Loucy (cell line): Measurements from ENCODE around the gene DERA.

Experiments used
- H2AFZ ChIP-seq: fragments of 200-600 bp; sonication (generic); 2 replicates; pipeline ENCODE4 v1.6.0; 2016; ENCODE audit warnings: antibody characterized with exemption, mild to moderate bottlenecking, low read length, moderate library complexity
- H3F3A ChIP-seq: fragments of 200-600 bp; 2 replicates; pipeline ENCODE4 v1.6.0; 2016; ENCODE audit warnings: antibody characterized with exemption, low read depth, mild to moderate bottlenecking
- H3K27me3 ChIP-seq: fragments of 200-600 bp; sonication (generic); 2 replicates; pipeline ENCODE4 v1.6.1; 2014; ENCODE audit warnings: low read length, mild to moderate bottlenecking; ENCODE audit not compliant: insufficient read depth, poor library complexity, severe bottlenecking
- H3K36me3 ChIP-seq: fragments of 200-600 bp; sonication (generic); 2 replicates; pipeline ENCODE4 v1.6.1; 2016; ENCODE audit warnings: low read length; ENCODE audit not compliant: insufficient read depth
- H3K4me1 ChIP-seq: fragments of 200-600 bp; sonication (generic); 2 replicates; pipeline ENCODE4 v1.5.1; 2014; ENCODE audit warnings: low read length, mild to moderate bottlenecking; ENCODE audit not compliant: insufficient read depth, poor library complexity, severe bottlenecking
- H3K4me2 ChIP-seq: fragments of 200-600 bp; sonication (generic); 2 replicates; pipeline ENCODE4 v1.6.0; 2014; ENCODE audit warnings: antibody characterized with exemption, low read length, low read depth, mild to moderate bottlenecking; ENCODE audit not compliant: poor library complexity, severe bottlenecking
- H3K4me3 ChIP-seq: fragments of 200-600 bp; sonication (generic); 2 replicates; pipeline ENCODE4 v1.5.1; 2014; ENCODE audit warnings: low read length, mild to moderate bottlenecking, mixed read lengths; ENCODE audit not compliant: poor library complexity, severe bottlenecking
- H3K79me2 ChIP-seq: fragments of 200-600 bp; sonication (generic); 2 replicates; pipeline ENCODE4 v1.6.1; 2014; ENCODE audit warnings: low read length; ENCODE audit not compliant: insufficient read depth
- H3K9ac ChIP-seq: fragments of 200-600 bp; sonication (generic); 2 replicates; pipeline ENCODE4 v1.6.0; 2014; ENCODE audit warnings: mild to moderate bottlenecking, low read depth, low read length, moderate library complexity; ENCODE audit not compliant: poor library complexity, severe bottlenecking
- H3K9me2 ChIP-seq: fragments of 200-600 bp; sonication (generic); replicated peaks from 2 replicates; pipeline ENCODE4 v1.6.1; 2016; ENCODE audit warnings: low read depth, low read length, mixed read lengths
- H3K9me3 ChIP-seq: fragments of 200-600 bp; sonication (generic); 2 replicates; pipeline ENCODE4 v1.6.1; 2014; ENCODE audit warnings: mild to moderate bottlenecking, antibody characterized with exemption, low read length, low read depth; ENCODE audit not compliant: insufficient read depth
- H4K20me1 ChIP-seq: fragments of 200-600 bp; sonication (generic); 2 replicates; pipeline ENCODE4 v1.6.0; 2014; ENCODE audit warnings: antibody characterized with exemption, low read length, mild to moderate bottlenecking; ENCODE audit not compliant: insufficient read depth, poor library complexity, severe bottlenecking
- CTCF ChIP-seq: fragments of 200-600 bp; sonication (generic); conservative IDR thresholded peaks from 2 replicates; pipeline ENCODE4 v1.5.1; 2014; ENCODE audit warnings: mild to moderate bottlenecking, antibody characterized with exemption, low read length
- EZH2phosphoT487 ChIP-seq: fragments of 200-600 bp; IDR thresholded peaks from 2 replicates; pipeline ENCODE4 v1.6.1; 2018; ENCODE audit warnings: antibody characterized with exemption, mild to moderate bottlenecking, moderate library complexity, borderline replicate concordance

The DERA gene

GRCh38 chr12:16062611-16063010 is 151.5 kb downstream of the DERA start:
- TF ChIP-seq EZH2phosphoT487 (no peak), CTCF (no peak)
- no peaks in the 10 kb centered on the region for H4K20me1 ChIP-seq

GRCh38 chr12:16063726-16064125 is 152.6 kb downstream of the DERA start:
- Histone ChIP-seq H3K4me3 (no peak overlapping the region), H4K20me1 (no peaks in the 10 kb centered on the region), H3K4me2 (no peak overlapping the region), H3K9me3 (no peaks in the 10 kb centered on the region), H3F3A (no peaks in the 10 kb centered on the region), H3K27me3 (no peaks in the 10 kb centered on the region), H3K4me1 (no peaks in the 10 kb centered on the region), H3K9ac (no peak overlapping the region), H2AFZ (no peak overlapping the region), H3K36me3 (no peaks in the 10 kb centered on the region), H3K79me2 (no peaks in the 10 kb centered on the region), H3K9me2 (no peaks in the 10 kb centered on the region)
- no peak for TF ChIP-seq EZH2phosphoT487
- no peak for TF ChIP-seq CTCF

More at GRCh38 chr12:16062611-16063010, 151.5 kb downstream of the DERA start:
- no peaks in the 10 kb centered on the region for H3K9me3 ChIP-seq
- H2AFZ ChIP-seq, result no peak overlapping the region
- H3K4me2 ChIP-seq, result no peak overlapping the region
- no peaks in the 10 kb centered on the region for H3K9me2 ChIP-seq
- no peaks in the 10 kb centered on the region for H3K4me1 ChIP-seq
- no peaks in the 10 kb centered on the region for H3F3A ChIP-seq
- no peaks in the 10 kb centered on the region for H3K27me3 ChIP-seq
- no peaks in the 10 kb centered on the region for H3K36me3 ChIP-seq
- no peak overlapping the region for H3K4me3 ChIP-seq
- no peaks in the 10 kb centered on the region for H3K79me2 ChIP-seq
- H3K9ac ChIP-seq, result no peak overlapping the region

GRCh38 chr12:16070113-16070512 is 159.0 kb downstream of the DERA start:
- H3K9ac ChIP-seq, result no peak overlapping the region
- no peak overlapping the region for H2AFZ ChIP-seq
- no peaks in the 10 kb centered on the region for H3K4me1 ChIP-seq
- H3K79me2 ChIP-seq, result no peaks in the 10 kb centered on the region
- no peaks in the 10 kb centered on the region for H3K9me3 ChIP-seq
- no peaks in the 10 kb centered on the region for H3F3A ChIP-seq
- no peak overlapping the region for H3K4me2 ChIP-seq
- H3K9me2 ChIP-seq, result no peaks in the 10 kb centered on the region
- H3K36me3 ChIP-seq, result no peaks in the 10 kb centered on the region
- no peaks in the 10 kb centered on the region for H4K20me1 ChIP-seq
- no peak overlapping the region for H3K4me3 ChIP-seq
- TF ChIP-seq CTCF, result no peak
- TF ChIP-seq EZH2phosphoT487, result no peak
- no peaks in the 10 kb centered on the region for H3K27me3 ChIP-seq
